Skeletal muscle cell (primary cell): ENCODE measurements around the gene DRD3.

Experiments
- DNase-seq: peaks from one replicate; pipeline ENCODE4 v3.0.0-alpha.2; 2010; ENCODE audit warnings: low read depth
- H3K4me3 ChIP-seq: 2 replicates; pipeline ENCODE4 v1.5.1; 2011; ENCODE audit warnings: low read depth, mild to moderate bottlenecking, control low read depth, low read length, moderate library complexity

Gene DRD3

DNA sequence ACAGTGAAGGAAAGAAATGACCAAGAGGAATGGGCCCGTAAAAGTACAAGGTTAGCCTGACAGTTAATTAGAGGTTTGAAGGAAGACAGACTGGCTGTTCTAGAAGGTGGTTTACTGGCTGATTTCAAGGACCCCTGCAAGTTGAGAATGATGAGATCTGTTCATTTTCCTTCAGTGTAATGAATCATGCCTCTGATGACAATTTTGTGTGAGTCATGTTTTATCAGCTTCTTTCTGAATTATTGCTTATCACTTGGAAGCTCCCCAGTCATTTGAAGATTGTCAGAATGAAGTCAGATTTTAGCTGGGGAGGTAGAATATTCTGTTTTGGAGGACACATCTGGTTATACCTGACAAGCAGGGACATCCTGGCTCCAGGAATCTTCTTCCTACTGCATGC lies 50.6 kb downstream of the DRD3 start:
- H3K4me3 ChIP-seq: no peak overlapping the region
- DNase-seq: no peak

- no peak overlapping the region for H3K4me3 ChIP-seq
- DNase-seq: no peak
Measured at GRCh38 chr3:114127517-114127916, 51.3 kb downstream of the DRD3 start.

DNA sequence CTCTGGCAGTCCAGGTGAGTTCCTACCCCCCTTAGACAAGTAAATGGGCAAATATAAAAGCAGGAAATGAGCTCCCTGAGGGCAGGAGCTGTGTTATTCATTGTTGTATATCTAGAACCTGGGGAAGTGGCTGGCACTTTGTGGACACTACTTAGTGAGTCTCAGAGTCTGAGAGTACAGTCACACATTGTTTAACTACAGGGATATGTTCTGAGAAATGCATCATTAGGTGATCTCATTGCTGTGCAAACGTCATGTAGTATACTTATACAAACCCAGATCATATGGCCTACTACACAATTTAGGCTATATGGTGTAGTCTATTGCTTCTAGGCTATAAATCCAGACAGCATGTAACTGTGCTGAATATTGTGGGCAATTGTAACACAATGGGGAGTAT lies 52.4 kb downstream of the DRD3 start:
- DNase-seq: no peak

DNA sequence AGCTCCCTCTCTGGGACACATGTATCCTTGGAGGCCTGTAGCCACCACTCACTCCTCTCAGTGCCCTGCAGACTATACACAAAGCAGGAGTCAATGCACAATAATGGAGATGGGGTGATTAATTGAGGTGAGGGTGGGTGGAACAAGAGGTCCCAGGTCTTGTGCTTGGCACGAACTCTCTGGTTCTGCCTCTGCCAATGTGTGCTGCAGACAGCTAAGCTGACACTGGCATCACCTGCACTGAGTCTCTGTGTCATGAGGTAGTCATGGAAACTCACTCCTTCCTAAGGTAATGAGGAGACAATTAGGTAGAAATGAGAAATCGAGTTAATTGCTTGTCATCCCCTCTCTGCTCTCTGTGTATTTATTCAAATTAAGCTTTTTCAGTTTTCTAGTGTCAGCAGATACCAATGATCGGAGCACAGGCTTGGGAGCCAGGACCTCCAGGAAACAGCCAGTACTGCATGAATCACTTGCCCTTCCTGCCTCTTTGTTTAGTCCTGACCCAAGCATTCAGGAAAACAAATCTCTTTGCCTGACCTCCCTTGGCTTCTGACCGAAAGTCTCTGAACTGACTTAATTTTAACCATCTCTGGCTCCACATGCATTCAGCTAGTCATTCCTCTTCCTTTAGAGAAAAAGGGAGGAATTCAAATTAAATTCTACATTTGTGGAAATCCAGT lies 56.7 kb downstream of the DRD3 start:
- peak; percentile 0 for DNase-seq
- no peak overlapping the region for H3K4me3 ChIP-seq

More for the DNA sequence above, 52.4 kb downstream of the DRD3 start:
- H3K4me3 ChIP-seq: no peak overlapping the region

DNA sequence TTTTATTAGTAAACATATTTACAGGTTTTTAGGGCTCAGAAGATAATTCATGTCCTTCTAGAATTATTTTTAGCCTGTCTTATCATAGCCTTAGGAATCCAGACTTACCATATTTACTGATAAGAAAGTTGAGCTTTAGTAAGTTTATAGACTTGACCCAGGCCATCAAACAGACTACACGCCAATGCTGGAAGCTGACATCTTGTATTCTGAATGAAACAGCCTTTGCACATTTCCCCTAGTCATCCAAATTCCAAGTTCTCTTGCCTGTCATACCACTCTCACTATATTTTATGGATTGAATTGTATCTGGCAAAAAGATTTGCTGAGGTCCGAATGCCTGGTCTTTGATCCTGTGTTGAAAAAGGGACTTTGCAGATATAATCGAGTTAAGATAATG lies 58.6 kb downstream of the DRD3 start:
- no peak overlapping the region for H3K4me3 ChIP-seq
- no peak for DNase-seq

DNA sequence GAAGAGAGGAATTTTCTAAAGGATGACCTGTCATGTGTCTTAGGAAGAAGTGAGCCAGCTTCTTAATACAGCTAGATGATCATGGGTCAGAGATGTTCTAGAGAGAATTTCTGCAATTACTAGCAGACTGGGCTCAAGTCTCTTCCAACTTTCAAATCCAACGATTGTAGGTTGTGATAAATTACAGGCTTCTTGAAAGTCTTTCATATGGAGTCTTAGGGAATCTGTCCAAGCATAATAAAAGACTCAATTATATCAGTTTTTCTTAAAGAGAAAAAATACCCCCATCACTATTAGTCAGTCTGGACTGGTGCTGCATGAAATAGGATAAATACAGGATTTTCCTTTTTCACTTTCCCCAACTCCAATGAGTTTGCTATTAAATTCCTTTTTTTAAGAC lies 59.1 kb downstream of the DRD3 start:
- no peak for DNase-seq
- H3K4me3 ChIP-seq: no peak overlapping the region

- no peak overlapping the region for H3K4me3 ChIP-seq
- DNase-seq: no peak
Measured at GRCh38 chr3:114115143-114115542, 63.7 kb downstream of the DRD3 start.

- no peak overlapping the region for H3K4me3 ChIP-seq
- DNase-seq: no peak
Measured at GRCh38 chr3:114114719-114115118, 64.1 kb downstream of the DRD3 start.

GRCh38 chr3:114112696-114113095 lies 66.2 kb downstream of the DRD3 start:
- no peak for DNase-seq
- H3K4me3 ChIP-seq: no peak overlapping the region

DNA sequence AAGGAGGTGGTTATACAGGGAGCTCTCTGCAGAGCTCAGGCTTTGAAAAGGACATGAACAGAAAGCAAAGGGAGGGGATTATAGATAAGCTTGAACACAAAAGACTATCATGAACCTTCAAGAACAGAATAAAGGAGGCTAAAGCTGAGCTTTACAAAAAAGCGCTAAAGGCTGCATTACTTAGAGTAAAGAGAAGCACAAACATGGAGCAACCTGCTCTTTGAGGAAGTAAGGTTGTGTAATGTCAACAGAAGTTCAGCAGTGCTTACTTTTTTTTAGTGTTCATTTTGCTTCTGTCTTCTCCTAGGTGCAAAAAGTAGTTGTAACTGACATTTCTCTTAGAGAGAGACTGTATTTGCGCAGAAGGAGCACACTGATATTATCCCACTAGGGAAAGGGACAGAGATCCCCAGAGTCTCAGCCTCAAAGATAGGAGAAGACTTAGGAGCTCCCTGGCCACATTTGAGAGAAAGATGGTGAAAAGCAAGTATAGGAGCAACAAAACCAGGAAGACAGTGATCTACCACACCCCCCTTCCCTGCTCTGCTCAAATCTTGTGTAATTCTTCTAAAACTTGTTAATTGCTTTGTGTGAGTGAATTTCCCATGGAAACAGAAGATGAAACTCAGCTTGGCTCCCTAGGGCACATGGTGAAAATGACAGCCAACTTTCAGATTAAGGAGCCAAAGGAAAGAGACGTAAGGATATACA lies 67.6 kb downstream of the DRD3 start:
- H3K4me3 ChIP-seq: no peak overlapping the region
- DNase-seq: no peak

- no peak for DNase-seq
- H3K4me3 ChIP-seq: no peak overlapping the region
Measured at GRCh38 chr3:114110439-114110838, 68.4 kb downstream of the DRD3 start.

DNA sequence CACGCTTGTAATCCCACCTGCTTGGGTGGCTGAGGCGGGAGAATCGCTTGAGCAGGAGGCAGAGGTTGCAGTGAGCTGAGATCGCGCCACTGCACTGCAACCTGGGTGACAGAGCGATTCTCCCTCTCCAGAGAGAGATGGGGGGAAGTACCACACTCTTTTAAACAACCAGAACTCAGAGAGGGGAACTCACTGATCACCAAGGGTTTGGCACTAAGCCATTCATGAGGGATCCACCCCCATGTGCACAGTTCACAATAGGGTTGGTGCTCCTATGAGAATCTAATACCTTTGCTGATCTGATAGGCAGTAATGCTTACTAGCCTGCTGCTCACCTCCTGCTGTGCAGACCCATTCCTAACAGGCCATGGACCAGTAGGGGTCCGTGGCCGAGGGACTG lies 70.7 kb downstream of the DRD3 start:
- no peak overlapping the region for H3K4me3 ChIP-seq
- DNase-seq: no peak

- no peak overlapping the region for H3K4me3 ChIP-seq
- no peak for DNase-seq
Measured at GRCh38 chr3:114104414-114104813, 74.4 kb downstream of the DRD3 start.

GRCh38 chr3:114103858-114104257 lies 75.0 kb downstream of the DRD3 start:
- no peak overlapping the region for H3K4me3 ChIP-seq
- DNase-seq: no peak

GRCh38 chr3:114103181-114103580 lies 75.7 kb downstream of the DRD3 start:
- H3K4me3 ChIP-seq: no peak overlapping the region
- DNase-seq: no peak

DNA sequence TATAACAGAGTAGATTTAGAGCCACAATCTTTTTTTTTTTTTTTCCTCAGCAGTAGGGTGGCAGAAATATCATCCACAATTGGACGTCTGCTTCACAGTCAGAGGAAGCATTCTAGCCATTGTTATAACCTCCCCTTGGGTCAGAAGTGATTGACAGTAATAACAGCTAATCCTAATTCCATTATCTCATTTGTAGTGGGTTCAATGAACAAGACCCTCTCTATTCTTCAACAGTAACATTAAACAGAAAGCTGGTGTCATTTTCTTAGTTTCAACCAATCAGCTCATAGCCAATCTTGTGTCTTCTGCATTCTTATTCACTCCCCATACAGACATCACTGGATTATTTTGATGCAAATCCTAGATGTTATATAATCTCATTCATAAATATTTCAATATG lies 77.8 kb downstream of the DRD3 start:
- no peak for DNase-seq
- no peak overlapping the region for H3K4me3 ChIP-seq

DNA sequence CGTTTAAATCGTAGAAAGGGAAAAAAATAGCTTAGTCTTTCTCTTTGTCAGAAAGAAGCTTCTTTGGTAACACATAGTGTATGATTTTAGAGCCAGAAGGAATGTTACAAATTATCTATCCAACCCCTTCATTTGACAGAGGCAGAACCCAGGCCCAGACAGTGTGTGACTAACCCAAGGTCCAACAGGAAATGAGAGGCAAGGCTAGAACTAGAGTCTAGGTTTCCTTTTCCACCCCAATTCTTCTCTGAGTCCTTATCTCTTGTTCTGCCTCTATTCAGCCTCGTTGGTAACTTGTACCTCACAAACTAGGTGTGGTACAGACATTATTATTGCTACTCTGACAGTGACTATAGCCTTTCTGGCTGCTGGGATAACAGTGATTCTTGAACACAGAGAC lies 83.1 kb downstream of the DRD3 start:
- no peak for DNase-seq
- no peak overlapping the region for H3K4me3 ChIP-seq

DNA sequence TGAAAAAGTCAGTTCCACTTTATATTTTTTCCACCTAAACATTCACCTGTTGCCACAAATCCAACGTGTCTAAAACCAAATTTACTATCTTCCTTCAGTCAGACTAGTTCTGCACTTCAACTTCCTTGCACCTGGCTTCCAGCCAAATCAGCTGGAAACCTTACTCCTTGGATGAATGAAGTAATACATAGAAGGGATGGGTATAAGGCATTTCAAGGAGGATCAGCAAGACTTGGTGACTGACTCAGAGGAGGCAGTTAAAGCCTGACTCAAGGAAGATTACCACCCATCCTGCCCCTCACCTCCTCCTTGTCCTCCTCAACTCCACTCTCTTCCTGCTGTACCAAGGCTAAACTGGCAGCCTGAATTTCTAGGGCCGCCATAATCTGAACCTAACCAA lies 85.3 kb downstream of the DRD3 start:
- DNase-seq: peak; percentile 73
- no peak overlapping the region for H3K4me3 ChIP-seq

- DNase-seq: no peak
- H3K4me3 ChIP-seq: no peak overlapping the region
Measured at GRCh38 chr3:114093016-114093380, 85.9 kb downstream of the DRD3 start.

GRCh38 chr3:114092151-114093015 lies 86.5 kb downstream of the DRD3 start:
- DNase-seq: no peak
- H3K4me3 ChIP-seq: no peak overlapping the region
